Measurements from ENCODE around the gene C7orf57. TPM values are rescaled to one million over a fixed set of nuclear protein-coding genes. Genes with fewer than 3 reads are reported as not detected.

Gene C7orf57
- total RNA-seq (ENCODE audit: low replicate concordance): not detected in 2 replicates

GRCh38 chr7:48035301-48035966, at the start of gene C7orf57:
C7orf57 (plus strand) TSS chr7:48035543; CDS start chr7:48036309, 766 bp downstream.

GRCh38 chr7:48028938-48029337, 6.4 kb upstream of the C7orf57 start, which contains the start of gene SUN3:
SUN3 (minus strand) TSS chr7:48029107; CDS start chr7:48028938, 169 bp downstream.

GRCh38 chr7:48089046-48090003, 54.0 kb downstream of the C7orf57 start, which contains the start of gene UPP1:
UPP1 (plus strand) TSS chr7:48089265; CDS start chr7:48094784, 5,519 bp downstream.

Other genes with a start within 250 kb of the C7orf57 start
- gene PKD1L1, start 87.1 kb upstream of the C7orf57 start, total RNA-seq (ENCODE audit: low replicate concordance): under 0.01 TPM in 2 replicates
- 11.1 and 11.7 TPM in 2 replicates for gene HUS1, start 55.9 kb upstream of the C7orf57 start, total RNA-seq (ENCODE audit: low replicate concordance)
- gene SUN3, start 6.4 kb upstream of the C7orf57 start, total RNA-seq (ENCODE audit: low replicate concordance): not detected in 2 replicates
- gene UPP1, start 53.7 kb downstream of the C7orf57 start, total RNA-seq (ENCODE audit: low replicate concordance): 7.3 and 14.4 TPM in 2 replicates
- gene ABCA13, start 135.9 kb downstream of the C7orf57 start, total RNA-seq (ENCODE audit: low replicate concordance): under 0.01 and 0.08 TPM in 2 replicates

Data from smooth muscle cell of the coronary artery (primary cell).